ENCODE data around the gene FLNB.
A peak's percentile ranks its signal among the peaks of the same experiment; 100 is the strongest.

FLNB gene

DNA sequence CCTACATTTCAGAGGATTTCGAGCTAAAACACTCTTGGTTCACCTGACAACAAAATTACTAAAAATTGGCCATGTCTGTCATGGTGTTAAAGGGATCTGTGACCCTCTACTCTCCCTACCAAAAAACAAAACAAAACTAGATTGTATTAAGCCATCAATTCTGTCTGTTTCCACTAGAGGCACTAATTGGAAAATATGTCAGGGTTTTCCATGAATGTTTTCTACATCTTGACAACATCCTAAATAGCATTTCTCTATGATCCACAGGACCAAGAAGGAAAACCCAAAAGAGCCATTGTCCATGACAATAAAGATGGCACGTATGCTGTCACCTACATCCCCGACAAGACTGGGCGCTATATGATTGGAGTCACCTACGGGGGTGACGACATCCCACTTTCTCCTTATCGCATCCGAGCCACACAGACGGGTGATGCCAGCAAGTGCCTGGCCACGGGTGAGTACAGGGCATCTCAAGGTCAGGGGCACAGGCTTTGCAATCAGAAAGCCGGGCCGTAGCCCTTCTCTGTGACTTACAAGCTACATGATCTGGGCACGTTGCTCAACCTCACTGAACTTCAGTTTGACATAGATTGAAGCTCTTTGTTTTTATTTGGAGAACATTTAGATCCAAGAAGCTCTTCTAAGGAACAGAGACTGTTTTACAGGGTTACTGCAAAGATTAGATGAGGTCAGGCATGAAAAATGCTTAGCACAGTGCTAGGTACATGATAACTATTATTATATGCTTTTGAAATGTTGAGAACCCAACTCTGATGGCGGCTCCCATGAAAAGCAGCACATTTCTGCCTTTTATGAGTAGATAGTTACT is 127.7 kb downstream of the FLNB start:
- TF ChIP-seq, protein P1, sequence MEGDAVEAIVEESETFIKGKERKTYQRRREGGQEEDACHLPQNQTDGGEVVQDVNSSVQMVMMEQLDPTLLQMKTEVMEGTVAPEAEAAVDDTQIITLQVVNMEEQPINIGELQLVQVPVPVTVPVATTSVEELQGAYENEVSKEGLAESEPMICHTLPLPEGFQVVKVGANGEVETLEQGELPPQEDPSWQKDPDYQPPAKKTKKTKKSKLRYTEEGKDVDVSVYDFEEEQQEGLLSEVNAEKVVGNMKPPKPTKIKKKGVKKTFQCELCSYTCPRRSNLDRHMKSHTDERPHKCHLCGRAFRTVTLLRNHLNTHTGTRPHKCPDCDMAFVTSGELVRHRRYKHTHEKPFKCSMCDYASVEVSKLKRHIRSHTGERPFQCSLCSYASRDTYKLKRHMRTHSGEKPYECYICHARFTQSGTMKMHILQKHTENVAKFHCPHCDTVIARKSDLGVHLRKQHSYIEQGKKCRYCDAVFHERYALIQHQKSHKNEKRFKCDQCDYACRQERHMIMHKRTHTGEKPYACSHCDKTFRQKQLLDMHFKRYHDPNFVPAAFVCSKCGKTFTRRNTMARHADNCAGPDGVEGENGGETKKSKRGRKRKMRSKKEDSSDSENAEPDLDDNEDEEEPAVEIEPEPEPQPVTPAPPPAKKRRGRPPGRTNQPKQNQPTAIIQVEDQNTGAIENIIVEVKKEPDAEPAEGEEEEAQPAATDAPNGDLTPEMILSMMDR (IDR thresholded peaks at IDR 0.05), result no peak

DNA sequence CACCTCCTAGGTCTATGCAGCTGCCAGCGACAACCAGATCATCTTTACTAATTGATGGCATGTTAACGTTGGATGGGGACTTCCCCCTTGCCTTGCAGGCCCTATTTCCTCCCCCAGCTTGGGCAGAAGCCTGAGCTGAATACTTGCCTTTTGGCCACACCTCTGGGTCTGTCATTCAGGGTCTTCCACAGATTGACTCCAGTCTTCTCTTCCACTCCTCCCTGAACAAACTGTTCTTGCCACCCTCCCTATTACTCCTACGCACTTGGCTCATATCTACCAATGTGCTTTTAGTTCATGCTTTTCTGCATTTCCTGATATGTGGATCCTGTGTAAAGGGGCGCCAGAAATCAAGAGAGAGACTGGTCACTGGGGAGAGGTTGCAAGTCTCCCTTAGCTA is 129.1 kb downstream of the FLNB start:
- Histone ChIP-seq H3K27ac (no peak overlapping the region), H3K4me3 (no peak overlapping the region)
- TF ChIP-seq, protein P1 (IDR thresholded peaks at IDR 0.05), result no peak
- DNase-seq (ENCODE audit: low spot score), result no peak

More for the DNA sequence above, 127.7 kb downstream of the FLNB start:
- Histone ChIP-seq H3K27ac (peak overlapping the region in 1 of 2 donors; percentile 37), H3K4me3 (no peak overlapping the region)
- DNase-seq (ENCODE audit: low spot score), result no peak

DNA sequence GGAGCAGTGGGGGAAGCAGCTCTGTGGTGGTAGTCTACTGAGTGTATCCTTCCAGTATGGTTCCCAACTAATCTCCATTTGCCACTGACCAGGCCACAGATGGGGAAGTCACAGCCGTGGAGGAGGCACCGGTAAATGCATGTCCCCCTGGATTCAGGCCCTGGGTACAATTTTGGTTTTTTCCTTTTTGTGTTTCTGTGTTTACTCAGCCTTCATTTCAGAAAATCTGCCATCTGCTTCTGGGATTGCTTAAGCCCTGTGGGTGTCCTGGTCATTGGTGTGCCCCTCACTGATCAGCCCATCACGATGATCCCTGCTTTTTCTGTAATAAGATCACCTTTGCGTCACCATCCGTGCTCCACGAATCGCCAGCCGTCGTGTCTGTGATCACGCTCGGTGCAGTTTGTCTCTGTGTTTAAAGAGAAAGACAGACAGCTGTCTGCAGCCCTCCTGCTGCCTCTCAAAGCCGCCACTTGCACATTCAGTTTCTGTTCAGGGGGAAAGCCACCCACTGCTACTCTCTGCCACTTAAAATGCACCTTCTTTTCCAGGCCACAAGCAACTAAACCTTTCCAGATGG is 133.6 kb downstream of the FLNB start:
- Histone ChIP-seq H3K27ac (no peak overlapping the region), H3K4me3 (no peak overlapping the region)
- DNase-seq (ENCODE audit: low spot score), result no peak
- TF ChIP-seq, protein P1 (IDR thresholded peaks at IDR 0.05), result no peak

DNA sequence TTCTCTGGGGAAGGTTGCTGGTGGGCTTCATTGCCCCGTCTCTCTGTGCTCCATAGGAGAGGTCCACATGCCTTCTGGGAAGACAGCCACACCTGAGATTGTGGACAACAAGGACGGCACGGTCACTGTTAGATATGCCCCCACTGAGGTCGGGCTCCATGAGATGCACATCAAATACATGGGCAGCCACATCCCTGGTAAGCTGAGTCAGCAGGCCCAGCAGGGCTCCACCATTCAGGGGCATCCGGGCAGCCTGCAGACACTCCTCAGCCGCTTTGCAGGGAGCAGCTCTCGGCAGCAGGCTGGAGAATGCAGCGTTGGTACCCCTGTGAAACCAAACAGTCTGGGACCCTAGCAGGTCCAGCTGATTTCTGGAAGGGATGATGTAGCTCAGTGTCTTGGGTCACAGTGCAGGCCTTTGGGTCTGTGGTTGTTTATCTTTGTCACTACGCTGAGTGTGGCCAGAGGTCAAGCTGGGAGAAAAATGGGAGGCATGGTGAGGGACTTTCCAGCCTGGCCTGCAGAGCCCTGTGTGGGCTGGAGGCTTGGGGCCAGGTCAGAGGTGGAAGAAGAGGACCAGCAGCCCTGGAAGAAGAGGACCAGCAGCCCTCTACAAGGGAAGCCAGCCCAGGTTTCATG is 135.3 kb downstream of the FLNB start:
- DNase-seq (ENCODE audit: low spot score), result no peak
- no peak overlapping the region for H3K4me3 ChIP-seq
- TF ChIP-seq, protein P1 (IDR thresholded peaks at IDR 0.05), result no peak
- no peak overlapping the region for H3K27ac ChIP-seq

DNA sequence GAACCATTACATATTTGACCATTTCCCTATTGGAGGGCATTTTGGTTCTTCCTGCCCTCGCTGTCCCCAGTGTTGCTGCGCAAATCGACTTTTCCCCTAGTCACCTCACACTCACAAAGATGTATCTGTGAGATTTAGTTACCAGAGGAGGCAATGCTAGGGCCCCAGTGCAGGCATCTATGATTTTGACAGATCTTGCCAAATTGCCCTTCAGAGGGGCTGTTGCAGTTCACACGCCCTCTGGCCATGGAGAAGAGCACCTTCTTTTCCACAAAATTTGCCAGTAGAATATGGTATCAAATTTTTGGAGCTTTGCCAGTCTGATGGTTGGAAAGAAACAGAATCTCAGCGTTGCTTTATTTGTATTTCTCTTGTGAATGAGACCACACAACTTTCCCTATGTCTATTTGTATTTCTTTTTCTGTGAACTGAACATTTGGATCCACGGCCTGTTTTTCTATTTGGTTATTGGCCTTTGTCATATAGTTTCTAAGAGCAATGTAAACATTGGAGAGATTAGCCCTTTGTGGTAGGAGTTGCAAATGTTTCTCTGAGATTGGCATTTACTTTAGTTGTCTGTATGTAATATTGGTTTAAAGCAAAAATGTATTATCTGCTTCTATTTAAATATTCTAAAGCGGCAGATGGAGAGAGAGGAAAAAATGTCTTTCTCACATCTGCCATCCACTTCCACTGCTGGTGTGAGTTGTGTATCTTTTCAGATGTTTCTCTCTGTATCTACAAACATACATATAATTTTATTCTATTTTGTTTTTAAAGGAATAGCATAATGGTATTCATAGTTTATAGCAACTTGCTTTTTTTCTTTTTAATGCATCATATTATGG is 136.5 kb downstream of the FLNB start:
- no peak overlapping the region for H3K27ac ChIP-seq
- no peak for DNase-seq (ENCODE audit: low spot score)
- H3K4me3 ChIP-seq, result no peak overlapping the region
- TF ChIP-seq, protein P1 (IDR thresholded peaks at IDR 0.05), result no peak

DNA sequence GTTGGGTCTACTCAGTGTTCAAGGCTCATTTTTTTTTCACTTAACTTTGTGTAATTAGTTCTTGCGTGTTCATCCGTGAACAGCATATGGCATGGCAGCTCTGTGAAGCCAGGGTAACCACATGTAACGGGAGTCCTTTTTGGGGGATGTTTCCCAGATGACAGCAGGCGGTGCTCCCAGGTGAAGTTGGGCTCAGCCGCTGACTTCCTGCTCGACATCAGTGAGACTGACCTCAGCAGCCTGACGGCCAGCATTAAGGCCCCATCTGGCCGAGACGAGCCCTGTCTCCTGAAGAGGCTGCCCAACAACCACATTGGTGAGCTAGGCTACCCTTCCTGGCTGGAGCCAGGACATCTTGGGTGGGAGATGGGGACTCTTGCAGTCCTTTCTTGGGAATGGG is 139.8 kb downstream of the FLNB start:
- DNase-seq (ENCODE audit: low spot score), result no peak
- TF ChIP-seq, protein P1 (IDR thresholded peaks at IDR 0.05), result no peak
- no peak overlapping the region for H3K27ac ChIP-seq
- no peak overlapping the region for H3K4me3 ChIP-seq
